Measurements from ENCODE around the gene PRRG4.
"Not testable (repeated sequence)": the region's sequence is repeated elsewhere in the genome, so short reads cannot be mapped to it uniquely, and the experiment has no call there.

Gene PRRG4

GRCh38 chr11:32817181-32817851 is 12.4 kb upstream of the PRRG4 start:
- H3K9ac ChIP-seq (ENCODE audit: low read length), result no peak overlapping the region
- no peak overlapping the region for H3K27ac ChIP-seq (ENCODE audit: low read length)
- no peaks in the 10 kb centered on the region for H3K36me3 ChIP-seq (ENCODE audit: control insufficient read depth, low read depth, low read length)
- no peaks in the 10 kb centered on the region for H3K4me1 ChIP-seq (ENCODE audit: control insufficient read depth, low read depth, low read length)
- no peak overlapping the region for H3K4me3 ChIP-seq (ENCODE audit: low read length)
- H3K27me3 ChIP-seq (ENCODE audit: control insufficient read depth, insufficient read depth, low read length), result no peaks in the 10 kb centered on the region
- no peaks in the 10 kb centered on the region for H3K9me3 ChIP-seq (ENCODE audit: control insufficient read depth, low read depth, low read length)

GRCh38 chr11:32817852-32818183 is 11.9 kb upstream of the PRRG4 start:
- no peaks in the 10 kb centered on the region for H3K27me3 ChIP-seq (ENCODE audit: control insufficient read depth, insufficient read depth, low read length)
- H3K9me3 ChIP-seq (ENCODE audit: control insufficient read depth, low read depth, low read length), result no peaks in the 10 kb centered on the region

GRCh38 chr11:32819187-32819586 is 10.5 kb upstream of the PRRG4 start:
- Histone ChIP-seq H3K9me3 (ENCODE audit: control insufficient read depth, low read depth, low read length) (no peaks in the 10 kb centered on the region), H3K9ac (ENCODE audit: low read length) (no peak overlapping the region), H3K27ac (ENCODE audit: low read length) (no peak overlapping the region), H3K4me3 (ENCODE audit: low read length) (no peak overlapping the region), H3K36me3 (ENCODE audit: control insufficient read depth, low read depth, low read length) (no peaks in the 10 kb centered on the region), H3K4me1 (ENCODE audit: control insufficient read depth, low read depth, low read length) (no peaks in the 10 kb centered on the region), H3K27me3 (ENCODE audit: control insufficient read depth, insufficient read depth, low read length) (no peaks in the 10 kb centered on the region)

More at GRCh38 chr11:32817852-32818183, 11.9 kb upstream of the PRRG4 start:
- Histone ChIP-seq H3K9ac (ENCODE audit: low read length) (no peak overlapping the region), H3K4me1 (ENCODE audit: control insufficient read depth, low read depth, low read length) (no peaks in the 10 kb centered on the region), H3K36me3 (ENCODE audit: control insufficient read depth, low read depth, low read length) (no peaks in the 10 kb centered on the region), H3K27ac (ENCODE audit: low read length) (no peak overlapping the region), H3K4me3 (ENCODE audit: low read length) (no peak overlapping the region)

GRCh38 chr11:32820497-32820896 is 9.2 kb upstream of the PRRG4 start:
- Histone ChIP-seq H3K36me3 (ENCODE audit: control insufficient read depth, low read depth, low read length) (no peaks in the 10 kb centered on the region), H3K4me3 (ENCODE audit: low read length) (no peak overlapping the region), H3K4me1 (ENCODE audit: control insufficient read depth, low read depth, low read length) (no peaks in the 10 kb centered on the region), H3K27ac (ENCODE audit: low read length) (no peak overlapping the region), H3K27me3 (ENCODE audit: control insufficient read depth, insufficient read depth, low read length) (no peaks in the 10 kb centered on the region), H3K9me3 (ENCODE audit: control insufficient read depth, low read depth, low read length) (no peaks in the 10 kb centered on the region), H3K9ac (ENCODE audit: low read length) (no peak overlapping the region)

GRCh38 chr11:32821517-32821916 is 8.2 kb upstream of the PRRG4 start:
- no peak overlapping the region for H3K9ac ChIP-seq (ENCODE audit: low read length)
- H3K27me3 ChIP-seq (ENCODE audit: control insufficient read depth, insufficient read depth, low read length), result no peaks in the 10 kb centered on the region
- H3K27ac ChIP-seq (ENCODE audit: low read length), result no peak overlapping the region
- no peaks in the 10 kb centered on the region for H3K36me3 ChIP-seq (ENCODE audit: control insufficient read depth, low read depth, low read length)
- no peak overlapping the region for H3K4me3 ChIP-seq (ENCODE audit: low read length)
- no peaks in the 10 kb centered on the region for H3K4me1 ChIP-seq (ENCODE audit: control insufficient read depth, low read depth, low read length)
- H3K9me3 ChIP-seq (ENCODE audit: control insufficient read depth, low read depth, low read length), result no peaks in the 10 kb centered on the region

GRCh38 chr11:32821917-32822560 is 7.7 kb upstream of the PRRG4 start:
- Histone ChIP-seq H3K27me3 (ENCODE audit: control insufficient read depth, insufficient read depth, low read length) (no peaks in the 10 kb centered on the region), H3K27ac (ENCODE audit: low read length) (no peak overlapping the region), H3K4me3 (ENCODE audit: low read length) (no peak overlapping the region), H3K9me3 (ENCODE audit: control insufficient read depth, low read depth, low read length) (no peaks in the 10 kb centered on the region), H3K9ac (ENCODE audit: low read length) (no peak overlapping the region), H3K36me3 (ENCODE audit: control insufficient read depth, low read depth, low read length) (no peaks in the 10 kb centered on the region), H3K4me1 (ENCODE audit: control insufficient read depth, low read depth, low read length) (no peaks in the 10 kb centered on the region)

- H3K4me3 ChIP-seq (ENCODE audit: low read length); H3K4me1 ChIP-seq (ENCODE audit: control insufficient read depth, low read depth, low read length); H3K36me3 ChIP-seq (ENCODE audit: control insufficient read depth, low read depth, low read length); H3K27ac ChIP-seq (ENCODE audit: low read length); H3K9me3 ChIP-seq (ENCODE audit: control insufficient read depth, low read depth, low read length); H3K27me3 ChIP-seq (ENCODE audit: control insufficient read depth, insufficient read depth, low read length); H3K9ac ChIP-seq (ENCODE audit: low read length): not testable (repeated sequence)
These were observed 6.1 kb upstream of the PRRG4 start for GRCh38 chr11:32823617-32824016.

- H3K9ac ChIP-seq (ENCODE audit: low read length), result no peak overlapping the region
- H3K9me3 ChIP-seq (ENCODE audit: control insufficient read depth, low read depth, low read length), result no peaks in the 10 kb centered on the region
- peaks cover 5% of the 10 kb centered on the region for H3K4me1 ChIP-seq (ENCODE audit: control insufficient read depth, low read depth, low read length)
- no peak overlapping the region for H3K27ac ChIP-seq (ENCODE audit: low read length)
- peaks cover 27% of the 10 kb centered on the region for H3K27me3 ChIP-seq (ENCODE audit: control insufficient read depth, insufficient read depth, low read length)
- no peaks in the 10 kb centered on the region for H3K36me3 ChIP-seq (ENCODE audit: control insufficient read depth, low read depth, low read length)
- H3K4me3 ChIP-seq (ENCODE audit: low read length), result no peak overlapping the region
These were observed 3.6 kb upstream of the PRRG4 start for GRCh38 chr11:32826113-32826512.

GRCh38 chr11:32827276-32827675 is 2.5 kb upstream of the PRRG4 start:
- H3K27me3 ChIP-seq (ENCODE audit: control insufficient read depth, insufficient read depth, low read length), result peaks cover 32% of the 10 kb centered on the region
- H3K4me1 ChIP-seq (ENCODE audit: control insufficient read depth, low read depth, low read length), result peaks cover 5% of the 10 kb centered on the region
- H3K9me3 ChIP-seq (ENCODE audit: control insufficient read depth, low read depth, low read length), result no peaks in the 10 kb centered on the region
- H3K4me3 ChIP-seq (ENCODE audit: low read length), result no peak overlapping the region
- H3K27ac ChIP-seq (ENCODE audit: low read length), result no peak overlapping the region
- no peak overlapping the region for H3K9ac ChIP-seq (ENCODE audit: low read length)
- no peaks in the 10 kb centered on the region for H3K36me3 ChIP-seq (ENCODE audit: control insufficient read depth, low read depth, low read length)

GRCh38 chr11:32829157-32829679 is 509 bp upstream of the PRRG4 start:
- no peak overlapping the region for H3K27ac ChIP-seq (ENCODE audit: low read length)
- H3K36me3 ChIP-seq (ENCODE audit: control insufficient read depth, low read depth, low read length), result no peaks in the 10 kb centered on the region
- H3K9me3 ChIP-seq (ENCODE audit: control insufficient read depth, low read depth, low read length), result no peaks in the 10 kb centered on the region
- peak overlapping the region; percentile 48 for H3K9ac ChIP-seq (ENCODE audit: low read length)
- H3K4me3 ChIP-seq (ENCODE audit: low read length), result peak overlapping the region; percentile 80
- peaks cover 32% of the 10 kb centered on the region for H3K27me3 ChIP-seq (ENCODE audit: control insufficient read depth, insufficient read depth, low read length)
- H3K4me1 ChIP-seq (ENCODE audit: control insufficient read depth, low read depth, low read length), result peaks cover 5% of the 10 kb centered on the region

GRCh38 chr11:32830413-32830738 is 649 bp downstream of the PRRG4 start:
- Histone ChIP-seq H3K27me3 (ENCODE audit: control insufficient read depth, insufficient read depth, low read length) (peaks cover 32% of the 10 kb centered on the region), H3K36me3 (ENCODE audit: control insufficient read depth, low read depth, low read length) (no peaks in the 10 kb centered on the region), H3K9me3 (ENCODE audit: control insufficient read depth, low read depth, low read length) (no peaks in the 10 kb centered on the region), H3K9ac (ENCODE audit: low read length) (no peak overlapping the region), H3K4me3 (ENCODE audit: low read length) (peak overlapping the region; percentile 80), H3K4me1 (ENCODE audit: control insufficient read depth, low read depth, low read length) (peaks cover 5% of the 10 kb centered on the region), H3K27ac (ENCODE audit: low read length) (no peak overlapping the region)

GRCh38 chr11:32830796-32831195 is 1.1 kb downstream of the PRRG4 start:
- H3K9me3 ChIP-seq (ENCODE audit: control insufficient read depth, low read depth, low read length), result no peaks in the 10 kb centered on the region
- peaks cover 5% of the 10 kb centered on the region for H3K4me1 ChIP-seq (ENCODE audit: control insufficient read depth, low read depth, low read length)
- no peak overlapping the region for H3K4me3 ChIP-seq (ENCODE audit: low read length)
- no peak overlapping the region for H3K9ac ChIP-seq (ENCODE audit: low read length)
- H3K27ac ChIP-seq (ENCODE audit: low read length), result no peak overlapping the region
- H3K27me3 ChIP-seq (ENCODE audit: control insufficient read depth, insufficient read depth, low read length), result peaks cover 32% of the 10 kb centered on the region
- H3K36me3 ChIP-seq (ENCODE audit: control insufficient read depth, low read depth, low read length), result no peaks in the 10 kb centered on the region
